ENCODE measurements around the gene EDN2.

DNA sequence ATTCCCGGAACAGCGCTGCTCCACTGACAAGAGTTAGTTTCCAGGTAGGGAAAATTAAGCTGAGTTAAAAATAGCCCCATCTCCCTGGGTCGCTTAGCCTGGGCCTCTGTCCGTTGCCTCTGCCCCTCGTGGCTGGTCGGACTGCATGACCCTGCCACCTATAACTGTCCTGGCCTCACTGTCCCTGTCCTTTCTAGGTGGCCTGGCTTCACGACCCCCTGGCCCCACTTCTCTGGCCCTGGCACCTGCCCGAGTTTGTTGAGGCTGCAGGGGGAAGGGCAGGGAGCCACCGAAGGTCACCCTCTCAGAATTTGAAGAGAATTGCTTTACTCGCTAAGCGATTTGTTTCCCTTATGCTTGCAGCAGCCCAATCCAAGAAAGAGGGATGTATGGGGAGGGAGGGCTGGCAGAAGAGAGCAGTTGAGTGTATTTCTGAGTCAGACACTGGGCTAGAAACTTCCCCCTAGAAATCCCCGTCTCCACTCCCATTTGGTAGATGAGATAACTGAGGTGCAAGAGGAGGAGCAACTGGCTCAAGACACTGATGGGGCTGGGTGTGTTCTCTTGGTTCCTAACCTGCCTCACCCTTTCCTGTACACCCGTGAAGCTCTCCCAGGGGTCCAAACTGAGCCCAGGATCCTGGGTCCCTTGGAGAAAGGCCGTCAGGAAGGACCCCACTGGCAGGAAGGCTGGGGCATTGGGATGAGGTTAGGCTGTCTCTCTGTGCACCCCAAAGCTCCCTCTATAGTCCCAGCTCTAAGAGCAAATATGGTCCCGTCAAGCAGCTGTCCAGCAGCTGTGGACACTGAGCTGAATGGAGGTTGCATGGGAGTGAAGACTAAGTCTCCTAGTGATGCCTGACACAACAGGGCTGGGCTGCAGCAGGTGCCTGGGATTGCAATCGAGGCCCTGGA is 2.9 kb upstream of the EDN2 start:
- TF ChIP-seq POLR2AphosphoS5 (IDR thresholded peaks at IDR 0.05; ENCODE audit: insufficient read depth in 1 of 2, low read depth in 1 of 2) (no peak), POLR2A (IDR thresholded peaks at IDR 0.05) (no peak)
- TF ChIP-seq, protein P1, sequence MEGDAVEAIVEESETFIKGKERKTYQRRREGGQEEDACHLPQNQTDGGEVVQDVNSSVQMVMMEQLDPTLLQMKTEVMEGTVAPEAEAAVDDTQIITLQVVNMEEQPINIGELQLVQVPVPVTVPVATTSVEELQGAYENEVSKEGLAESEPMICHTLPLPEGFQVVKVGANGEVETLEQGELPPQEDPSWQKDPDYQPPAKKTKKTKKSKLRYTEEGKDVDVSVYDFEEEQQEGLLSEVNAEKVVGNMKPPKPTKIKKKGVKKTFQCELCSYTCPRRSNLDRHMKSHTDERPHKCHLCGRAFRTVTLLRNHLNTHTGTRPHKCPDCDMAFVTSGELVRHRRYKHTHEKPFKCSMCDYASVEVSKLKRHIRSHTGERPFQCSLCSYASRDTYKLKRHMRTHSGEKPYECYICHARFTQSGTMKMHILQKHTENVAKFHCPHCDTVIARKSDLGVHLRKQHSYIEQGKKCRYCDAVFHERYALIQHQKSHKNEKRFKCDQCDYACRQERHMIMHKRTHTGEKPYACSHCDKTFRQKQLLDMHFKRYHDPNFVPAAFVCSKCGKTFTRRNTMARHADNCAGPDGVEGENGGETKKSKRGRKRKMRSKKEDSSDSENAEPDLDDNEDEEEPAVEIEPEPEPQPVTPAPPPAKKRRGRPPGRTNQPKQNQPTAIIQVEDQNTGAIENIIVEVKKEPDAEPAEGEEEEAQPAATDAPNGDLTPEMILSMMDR (IDR thresholded peaks at IDR 0.05) = no peak
